GM20000 (cell line): Measurements from ENCODE around the gene PALLD.

Source experiments
- DNase-seq: peaks from one replicate; pipeline ENCODE4 v3.0.0; 2012; ENCODE audit warnings: low spot score
- CTCF ChIP-seq: IDR thresholded peaks from 2 replicates; pipeline ENCODE4 v1.5.1; 2012; ENCODE audit warnings: mild to moderate bottlenecking, control low read depth; ENCODE audit errors: extremely low read depth, missing control alignments

The PALLD gene

DNA sequence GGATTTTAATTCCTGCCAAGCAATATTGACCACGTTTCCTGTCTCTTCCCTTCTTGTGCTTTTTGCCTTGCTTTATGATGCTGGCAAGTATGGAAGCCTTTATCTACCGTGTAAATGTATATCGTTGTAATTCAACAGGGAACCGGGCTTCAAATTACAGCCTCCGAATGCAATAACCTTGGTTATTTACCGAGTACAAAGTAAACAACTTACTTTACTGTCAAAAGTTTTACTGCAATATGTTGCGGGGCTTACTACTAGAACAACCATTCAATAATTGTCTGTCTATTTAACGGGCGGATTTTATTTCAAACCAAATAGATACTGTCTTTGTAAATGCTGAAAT, 73.1 kb downstream of the PALLD start:
- no peak for TF ChIP-seq CTCF
- no peak for DNase-seq

DNA sequence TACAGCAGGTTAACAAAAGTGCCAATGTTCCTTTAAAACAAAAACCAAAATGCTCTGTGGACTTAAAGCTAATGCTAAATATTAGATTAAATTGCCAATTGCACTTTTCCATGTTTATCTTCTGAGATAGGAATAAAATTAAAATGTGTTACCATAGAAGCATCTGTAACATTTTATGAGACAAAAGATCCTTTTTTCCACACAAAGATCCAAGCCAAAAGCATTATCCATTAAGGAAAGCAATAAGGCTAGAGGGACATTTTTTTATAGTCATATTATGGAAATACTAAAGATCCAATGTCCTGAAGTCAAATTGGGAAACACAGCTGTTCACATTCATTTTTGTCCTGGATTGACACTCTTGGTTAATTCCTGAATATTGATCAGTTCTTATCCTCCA, 73.6 kb downstream of the PALLD start:
- DNase-seq: no peak
- no peak for TF ChIP-seq CTCF

DNA sequence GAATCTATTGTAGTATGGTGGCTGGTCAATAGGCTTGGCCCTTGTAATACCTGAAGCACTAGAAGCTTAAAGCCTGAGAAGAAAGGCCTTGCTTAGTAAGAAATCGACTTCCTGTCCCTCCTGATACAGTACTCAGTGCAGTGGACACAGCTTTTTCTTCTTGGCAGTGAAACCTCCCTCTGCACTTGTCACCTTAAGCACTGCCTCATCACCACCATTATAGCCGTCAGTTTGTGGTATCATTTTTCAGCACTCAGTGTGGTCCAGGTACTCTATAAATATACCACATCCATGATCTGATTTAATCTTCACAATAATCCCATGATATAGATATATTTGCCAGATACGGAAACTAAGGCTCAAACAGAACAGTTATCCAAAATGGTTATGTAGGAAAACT, 75.2 kb downstream of the PALLD start:
- no peak for DNase-seq
- no peak for TF ChIP-seq CTCF

- TF ChIP-seq CTCF: no peak
- no peak for DNase-seq
Measured at GRCh38 chr4:168573870-168574269, 77.0 kb downstream of the PALLD start.

GRCh38 chr4:168574581-168575295, 77.9 kb downstream of the PALLD start:
- DNase-seq: no peak
- TF ChIP-seq CTCF: no peak

DNA sequence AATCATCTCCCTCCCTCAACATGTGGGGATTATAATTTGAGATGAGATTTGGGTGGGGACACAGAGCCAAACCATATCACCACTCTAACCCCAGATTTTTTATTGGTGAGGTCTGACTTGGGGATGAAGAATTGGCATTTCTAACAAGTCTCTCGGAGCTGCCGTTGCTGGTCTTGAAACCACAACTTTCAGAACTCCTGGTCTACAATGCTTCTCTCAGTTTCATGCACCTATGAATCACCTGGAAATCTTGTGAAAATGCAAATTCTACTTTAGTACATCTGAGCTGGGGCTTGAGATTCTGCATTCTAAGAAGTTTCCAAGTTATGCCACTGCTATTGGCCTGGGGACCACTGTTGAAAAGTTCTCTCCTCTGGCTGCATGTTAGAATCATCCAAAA, 78.6 kb downstream of the PALLD start:
- TF ChIP-seq CTCF: no peak
- no peak for DNase-seq

DNA sequence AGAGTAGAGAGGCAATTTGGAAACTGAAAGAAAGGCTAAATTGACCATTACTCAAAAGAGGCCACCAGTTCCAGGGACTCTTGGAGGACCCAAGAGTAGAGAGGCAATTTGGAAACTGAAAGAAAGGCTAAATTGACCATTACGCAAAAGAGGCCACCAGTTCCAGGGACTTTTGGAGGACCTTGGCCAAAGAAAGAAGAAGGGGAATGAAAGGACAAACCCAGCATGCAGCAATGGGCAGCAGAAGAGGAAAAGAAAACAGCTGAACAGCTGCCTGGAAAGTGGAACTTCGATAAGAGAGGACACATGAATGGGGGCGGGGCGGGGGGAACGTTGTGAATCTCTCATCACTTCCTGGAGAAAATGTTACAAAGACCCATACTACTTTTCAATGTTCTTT, 80.8 kb downstream of the PALLD start:
- DNase-seq: no peak
- TF ChIP-seq CTCF: no peak

DNA sequence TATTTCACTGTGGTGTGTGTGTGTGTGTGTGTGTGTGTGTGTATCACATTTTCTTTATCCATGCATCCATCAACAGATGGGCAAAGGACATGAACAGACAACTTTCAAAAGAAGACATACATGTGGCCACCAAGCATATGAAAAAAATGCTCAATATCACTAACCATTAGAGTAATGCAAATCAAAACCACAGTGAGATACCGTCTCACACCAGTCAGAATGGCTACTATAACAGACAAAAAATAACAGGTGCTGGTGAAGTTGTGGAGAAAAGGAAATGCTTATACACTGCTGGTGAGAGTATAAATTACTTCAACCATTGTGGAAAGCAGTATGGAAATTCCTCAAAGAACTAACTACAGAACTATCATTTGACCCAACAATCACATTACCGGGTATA, 83.4 kb downstream of the PALLD start:
- no peak for TF ChIP-seq CTCF
- no peak for DNase-seq
